Brain microvascular endothelial cell (primary cell): ENCODE results near the gene TRPM2.

Experiments
- DNase-seq: peaks from one replicate; pipeline ENCODE4 v3.0.0-alpha.2; 2020
- H3K27ac ChIP-seq: fragments of 250-450 bp; sonication (Bioruptor Pico); 2 replicates; pipeline ENCODE4 v1.5.1; 2020; ENCODE audit warnings: mild to moderate bottlenecking, moderate library complexity
- H3K27me3 ChIP-seq: fragments of 250-450 bp; sonication (Bioruptor Pico); replicated peaks from 2 replicates; pipeline ENCODE4 v1.5.1; 2020; ENCODE audit warnings: mild to moderate bottlenecking
- H3K36me3 ChIP-seq: fragments of 250-450 bp; sonication (Bioruptor Pico); replicated peaks from 2 replicates; pipeline ENCODE4 v1.5.1; 2020; ENCODE audit warnings: mild to moderate bottlenecking
- H3K4me3 ChIP-seq: 2 replicates; pipeline ENCODE4 v1.5.1; 2011; ENCODE audit warnings: low read depth, mild to moderate bottlenecking, control low read depth, low read length, moderate library complexity
- in situ Hi-C: cut with HindIII; loops from 2 replicates; pipeline ENCODE4 v1.10.0; 2017; ENCODE audit warnings: low sequenced_read_pairs, low pct_ligation_motif_present
- TF ChIP-seq, protein P1 (sequence below): IDR thresholded peaks from 2 replicates; pipeline ENCODE4 v1.5.1; 2011; ENCODE audit warnings: low read depth, mild to moderate bottlenecking, moderate library complexity, low read length, control low read depth, inconsistent platforms; ENCODE audit errors: missing control alignments

Gene TRPM2

GRCh38 chr21:44461005-44461404 is 107.6 kb downstream of the TRPM2 start:
- H3K27ac ChIP-seq = no peak overlapping the region
- TF ChIP-seq, protein P1, sequence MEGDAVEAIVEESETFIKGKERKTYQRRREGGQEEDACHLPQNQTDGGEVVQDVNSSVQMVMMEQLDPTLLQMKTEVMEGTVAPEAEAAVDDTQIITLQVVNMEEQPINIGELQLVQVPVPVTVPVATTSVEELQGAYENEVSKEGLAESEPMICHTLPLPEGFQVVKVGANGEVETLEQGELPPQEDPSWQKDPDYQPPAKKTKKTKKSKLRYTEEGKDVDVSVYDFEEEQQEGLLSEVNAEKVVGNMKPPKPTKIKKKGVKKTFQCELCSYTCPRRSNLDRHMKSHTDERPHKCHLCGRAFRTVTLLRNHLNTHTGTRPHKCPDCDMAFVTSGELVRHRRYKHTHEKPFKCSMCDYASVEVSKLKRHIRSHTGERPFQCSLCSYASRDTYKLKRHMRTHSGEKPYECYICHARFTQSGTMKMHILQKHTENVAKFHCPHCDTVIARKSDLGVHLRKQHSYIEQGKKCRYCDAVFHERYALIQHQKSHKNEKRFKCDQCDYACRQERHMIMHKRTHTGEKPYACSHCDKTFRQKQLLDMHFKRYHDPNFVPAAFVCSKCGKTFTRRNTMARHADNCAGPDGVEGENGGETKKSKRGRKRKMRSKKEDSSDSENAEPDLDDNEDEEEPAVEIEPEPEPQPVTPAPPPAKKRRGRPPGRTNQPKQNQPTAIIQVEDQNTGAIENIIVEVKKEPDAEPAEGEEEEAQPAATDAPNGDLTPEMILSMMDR = no peak
- in situ Hi-C loops = no loop called here
- no peak overlapping the region for H3K4me3 ChIP-seq
- H3K36me3 ChIP-seq = no peaks in the 10 kb centered on the region
- no peaks in the 10 kb centered on the region for H3K27me3 ChIP-seq
- no peak for DNase-seq

- in situ Hi-C loops = no loop called here
- TF ChIP-seq, protein P1 = peak; percentile 13
- no peak overlapping the region for H3K27ac ChIP-seq
- no peak for DNase-seq
- no peaks in the 10 kb centered on the region for H3K27me3 ChIP-seq
- no peaks in the 10 kb centered on the region for H3K36me3 ChIP-seq
- H3K4me3 ChIP-seq = no peak overlapping the region
Observed at GRCh38 chr21:44461464-44462001, 108.1 kb downstream of the TRPM2 start.

GRCh38 chr21:44462086-44462833 is 108.8 kb downstream of the TRPM2 start:
- in situ Hi-C loops = no loop called here
- H3K27me3 ChIP-seq = no peaks in the 10 kb centered on the region
- H3K4me3 ChIP-seq = no peak overlapping the region
- H3K27ac ChIP-seq = no peak overlapping the region
- TF ChIP-seq, protein P1 = no peak
- H3K36me3 ChIP-seq = no peaks in the 10 kb centered on the region
- DNase-seq = no peak

GRCh38 chr21:44462834-44463200 is 109.4 kb downstream of the TRPM2 start:
- DNase-seq = no peak
- H3K36me3 ChIP-seq = no peaks in the 10 kb centered on the region
- H3K27me3 ChIP-seq = no peaks in the 10 kb centered on the region
- no peak overlapping the region for H3K27ac ChIP-seq
- TF ChIP-seq, protein P1 = no peak
- no peak overlapping the region for H3K4me3 ChIP-seq
- in situ Hi-C loops = no loop called here

GRCh38 chr21:44463724-44464123 is 110.3 kb downstream of the TRPM2 start:
- Histone ChIP-seq H3K27ac (no peak overlapping the region), H3K27me3 (no peaks in the 10 kb centered on the region), H3K36me3 (no peaks in the 10 kb centered on the region), H3K4me3 (no peak overlapping the region)
- in situ Hi-C loops = no loop called here
- TF ChIP-seq, protein P1 = no peak
- DNase-seq = no peak
